Measurements from ENCODE around the gene CASP2. TPM values are rescaled to one million over a fixed set of nuclear protein-coding genes. Genes with fewer than 3 reads are reported as not detected.

The CASP2 gene
- total RNA-seq: 10.9 TPM
- long read RNA-seq, full-length matches to known transcripts: 8 of 10 reads
- long read RNA-seq, partial matches to known transcripts: 0 of 10 reads
- long read RNA-seq, other reads (novel, unspliced or antisense): 2 of 10 reads

- peak within 1 kb of the TSS; percentile 94 for H3K4me3 ChIP-seq
- peaks cover 72% of the 10 kb centered on the region for H3K4me1 ChIP-seq
- TF ChIP-seq CTCF (IDR thresholded peaks at IDR 0.05; ENCODE audit: borderline replicate concordance): peak; percentile 49
- H3K27me3 ChIP-seq (ENCODE audit: low read depth): no peaks in the 10 kb centered on the region
- peaks cover 20% of the 10 kb centered on the region for H3K36me3 ChIP-seq
- H3K27ac ChIP-seq (replicated peaks): peak within 1 kb of the TSS; percentile 95
- H3K9me3 ChIP-seq (replicated peaks): no peaks in the 10 kb centered on the region
- intact Hi-C loops (cut with micrococcal nuclease): no loop called here
- DNase-seq: peak; percentile 98
These were observed at the start of gene CASP2 for GRCh38 chr7:143287935-143288826. TSS of gene CASP2 (plus strand) at chr7:143288351. CDS start at chr7:143288456, 105 bp downstream.

- no peaks in the 10 kb centered on the region for H3K36me3 ChIP-seq
- H3K4me3 ChIP-seq: no peak overlapping the region
- no peak overlapping the region for H3K27ac ChIP-seq (replicated peaks)
- DNase-seq: no peak
- TF ChIP-seq CTCF (IDR thresholded peaks at IDR 0.05; ENCODE audit: borderline replicate concordance): no peak
- no peaks in the 10 kb centered on the region for H3K27me3 ChIP-seq (ENCODE audit: low read depth)
- peaks cover 26% of the 10 kb centered on the region for H3K9me3 ChIP-seq (replicated peaks)
- H3K4me1 ChIP-seq: peaks cover 7% of the 10 kb centered on the region
- intact Hi-C loops (cut with micrococcal nuclease): loop anchor here (2.0 to 5.0 kb wide), 2 partner anchors 65 to 177 kb away; no protein-coding TSS in a partner anchor
These were observed 48.3 kb upstream of the CASP2 start for GRCh38 chr7:143239813-143240212.

GRCh38 chr7:143240291-143241168 lies 47.6 kb upstream of the CASP2 start:
- intact Hi-C loops (cut with micrococcal nuclease): loop anchor here (2.0 to 5.0 kb wide), 2 partner anchors 64 to 177 kb away; no protein-coding TSS in a partner anchor
- Histone ChIP-seq H3K27ac (replicated peaks) (no peak overlapping the region), H3K4me3 (peak overlapping the region; percentile 19), H3K9me3 (replicated peaks) (peaks cover 23% of the 10 kb centered on the region), H3K27me3 (ENCODE audit: low read depth) (no peaks in the 10 kb centered on the region), H3K36me3 (no peaks in the 10 kb centered on the region), H3K4me1 (peaks cover 7% of the 10 kb centered on the region)
- peak; percentile 39 for DNase-seq
- peak; percentile 96 for TF ChIP-seq CTCF (IDR thresholded peaks at IDR 0.05; ENCODE audit: borderline replicate concordance)

GRCh38 chr7:143242306-143242705 lies 45.8 kb upstream of the CASP2 start:
- no peaks in the 10 kb centered on the region for H3K36me3 ChIP-seq
- H3K4me1 ChIP-seq: peaks cover 7% of the 10 kb centered on the region
- peaks cover 5% of the 10 kb centered on the region for H3K9me3 ChIP-seq (replicated peaks)
- no peak for TF ChIP-seq CTCF (IDR thresholded peaks at IDR 0.05; ENCODE audit: borderline replicate concordance)
- no peak for DNase-seq
- intact Hi-C loops (cut with micrococcal nuclease): loop anchor here (5.0 kb wide), 1 partner anchor 175 kb away; no protein-coding TSS in a partner anchor
- no peaks in the 10 kb centered on the region for H3K27me3 ChIP-seq (ENCODE audit: low read depth)
- no peak overlapping the region for H3K27ac ChIP-seq (replicated peaks)
- no peak overlapping the region for H3K4me3 ChIP-seq

- Histone ChIP-seq H3K36me3 (no peaks in the 10 kb centered on the region), H3K4me3 (no peak overlapping the region), H3K9me3 (replicated peaks) (no peaks in the 10 kb centered on the region), H3K4me1 (peaks cover 7% of the 10 kb centered on the region), H3K27ac (replicated peaks) (no peak overlapping the region), H3K27me3 (ENCODE audit: low read depth) (no peaks in the 10 kb centered on the region)
- no peak for DNase-seq
- no peak for TF ChIP-seq CTCF (IDR thresholded peaks at IDR 0.05; ENCODE audit: borderline replicate concordance)
- intact Hi-C loops (cut with micrococcal nuclease): loop anchor here (5.0 kb wide), 1 partner anchor 174 kb away; no protein-coding TSS in a partner anchor
These were observed 45.0 kb upstream of the CASP2 start for GRCh38 chr7:143243111-143243510.
